Endodermal cell (in vitro differentiated cells): ENCODE data around the gene ZNHIT3. TPM values are rescaled to one million over a fixed set of nuclear protein-coding genes. Genes with fewer than 3 reads are reported as not detected.
A peak's percentile ranks its signal among the peaks of the same experiment; 100 is the strongest.

Source experiments
- DNase-seq: peaks from one replicate; pipeline ENCODE4 v3.0.0-alpha.2; 2017
- H3K27ac ChIP-seq: 2 replicates; pipeline ENCODE4 v1.5.1; 2013; ENCODE audit warnings: mild to moderate bottlenecking, low read depth, low read length, moderate library complexity
- H3K27me3 ChIP-seq: 2 replicates; pipeline ENCODE4 v1.6.1; 2013; ENCODE audit warnings: mild to moderate bottlenecking, low read length, moderate library complexity; ENCODE audit not compliant: insufficient read depth, control insufficient read depth, poor library complexity, severe bottlenecking
- H3K36me3 ChIP-seq: 2 replicates; pipeline ENCODE4 v1.7.0; 2013; ENCODE audit warnings: mild to moderate bottlenecking, low read length, moderate library complexity; ENCODE audit not compliant: control insufficient read depth, insufficient read depth
- H3K4me1 ChIP-seq: one replicate; pipeline ENCODE4 v1.7.0; 2013; ENCODE audit warnings: low read length; ENCODE audit not compliant: control insufficient read depth, insufficient read depth
- H3K4me3 ChIP-seq: 2 replicates; pipeline ENCODE4 v1.5.1; 2013; ENCODE audit warnings: mild to moderate bottlenecking, low read length, moderate library complexity
- H3K9ac ChIP-seq: 2 replicates; pipeline ENCODE4 v1.6.1; 2013; ENCODE audit warnings: mild to moderate bottlenecking, low read length, moderate library complexity; ENCODE audit not compliant: poor library complexity, severe bottlenecking; ENCODE audit errors: extremely low read depth
- H3K9me3 ChIP-seq: 2 replicates; pipeline ENCODE4 v1.6.1; 2013; ENCODE audit warnings: mild to moderate bottlenecking, low read length, moderate library complexity; ENCODE audit not compliant: control insufficient read depth
- H3K27ac Mint-ChIP-seq: 2 replicates; pipeline ENCODE4 v1.8.0; 2020; ENCODE audit warnings: mixed read lengths
- H3K27me3 Mint-ChIP-seq: 2 replicates; pipeline ENCODE4 v1.8.0; 2021; ENCODE audit warnings: mild to moderate bottlenecking, mixed read lengths; ENCODE audit not compliant: insufficient read depth
- H3K36me3 Mint-ChIP-seq: 2 replicates; pipeline ENCODE4 v1.8.0; 2020; ENCODE audit warnings: low read depth, mixed read lengths
- H3K4me1 Mint-ChIP-seq: 2 replicates; pipeline ENCODE4 v1.8.0; 2020; ENCODE audit warnings: mixed read lengths
- H3K4me3 Mint-ChIP-seq: 2 replicates; pipeline ENCODE4 v1.8.0; 2020; ENCODE audit warnings: mild to moderate bottlenecking, moderate library complexity, mixed read lengths
- H3K9me3 Mint-ChIP-seq: 2 replicates; pipeline ENCODE4 v1.8.0; 2020; ENCODE audit warnings: mild to moderate bottlenecking, mixed read lengths
- WGBS, 2 experiments: methylation state at CpG; one replicate each; pipeline versions ENCODE4 v1.1.5 to v1.1.7; 2013; ENCODE audit warnings: missing lambda C conversion rate in 2 of 2, mixed read lengths in 1 of 2; ENCODE audit not compliant: insufficient coverage in 1 of 2, insufficient read length in 1 of 2; 5-methylcytosine and 5-hydroxymethylcytosine counted together
- total RNA-seq, 2 donors: library from RNA; stranded (reverse); fragmentation: NEBNext Ultra II Directional in 1 of 2; extraction: Animal tissue kit (Norgen Biotek cat#: 25700) in 1 of 2; gene quantifications; 2 replicates in 1 of 2; 3 replicates in 1 of 2; pipeline ENCODE4 v1.2.1, GENCODE V29; 2021
- TF ChIP-seq, protein P1 (sequence below): fragments of 200-600 bp; sonication (generic); conservative IDR thresholded peaks from 2 replicates; pipeline ENCODE4 v1.5.0; 2021; ENCODE audit warnings: antibody characterized with exemption, mild to moderate bottlenecking

ZNHIT3 gene
- total RNA-seq, 2 donors from 2014 or later: 59.6 to 67.3 TPM

- Histone ChIP-seq H3K4me1 (no peaks in the 10 kb centered on the region), H3K4me3 (no peak overlapping the region), H3K9me3 (no peaks in the 10 kb centered on the region), H3K36me3 (peaks cover 89% of the 10 kb centered on the region), H3K27me3 (no peaks in the 10 kb centered on the region), H3K9ac (no peak overlapping the region), H3K27ac (no peak overlapping the region)
- peaks cover 2% of the 10 kb centered on the region for H3K4me1 Mint-ChIP-seq
- TF ChIP-seq, protein P1, sequence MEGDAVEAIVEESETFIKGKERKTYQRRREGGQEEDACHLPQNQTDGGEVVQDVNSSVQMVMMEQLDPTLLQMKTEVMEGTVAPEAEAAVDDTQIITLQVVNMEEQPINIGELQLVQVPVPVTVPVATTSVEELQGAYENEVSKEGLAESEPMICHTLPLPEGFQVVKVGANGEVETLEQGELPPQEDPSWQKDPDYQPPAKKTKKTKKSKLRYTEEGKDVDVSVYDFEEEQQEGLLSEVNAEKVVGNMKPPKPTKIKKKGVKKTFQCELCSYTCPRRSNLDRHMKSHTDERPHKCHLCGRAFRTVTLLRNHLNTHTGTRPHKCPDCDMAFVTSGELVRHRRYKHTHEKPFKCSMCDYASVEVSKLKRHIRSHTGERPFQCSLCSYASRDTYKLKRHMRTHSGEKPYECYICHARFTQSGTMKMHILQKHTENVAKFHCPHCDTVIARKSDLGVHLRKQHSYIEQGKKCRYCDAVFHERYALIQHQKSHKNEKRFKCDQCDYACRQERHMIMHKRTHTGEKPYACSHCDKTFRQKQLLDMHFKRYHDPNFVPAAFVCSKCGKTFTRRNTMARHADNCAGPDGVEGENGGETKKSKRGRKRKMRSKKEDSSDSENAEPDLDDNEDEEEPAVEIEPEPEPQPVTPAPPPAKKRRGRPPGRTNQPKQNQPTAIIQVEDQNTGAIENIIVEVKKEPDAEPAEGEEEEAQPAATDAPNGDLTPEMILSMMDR: no peak
- peak; percentile 37 for DNase-seq
- H3K27ac Mint-ChIP-seq: no peak overlapping the region
- no peak overlapping the region for H3K4me3 Mint-ChIP-seq
- H3K36me3 Mint-ChIP-seq: peaks cover 64% of the 10 kb centered on the region
- no peaks in the 10 kb centered on the region for H3K27me3 Mint-ChIP-seq
- H3K9me3 Mint-ChIP-seq: no peaks in the 10 kb centered on the region
- 93 to 96% methylated on average over 2 to 3 of the region's 4 CpGs for WGBS, 2 experiments
Observed at GRCh38 chr17:36515837-36516236, 29.4 kb downstream of the ZNHIT3 start.

DNA sequence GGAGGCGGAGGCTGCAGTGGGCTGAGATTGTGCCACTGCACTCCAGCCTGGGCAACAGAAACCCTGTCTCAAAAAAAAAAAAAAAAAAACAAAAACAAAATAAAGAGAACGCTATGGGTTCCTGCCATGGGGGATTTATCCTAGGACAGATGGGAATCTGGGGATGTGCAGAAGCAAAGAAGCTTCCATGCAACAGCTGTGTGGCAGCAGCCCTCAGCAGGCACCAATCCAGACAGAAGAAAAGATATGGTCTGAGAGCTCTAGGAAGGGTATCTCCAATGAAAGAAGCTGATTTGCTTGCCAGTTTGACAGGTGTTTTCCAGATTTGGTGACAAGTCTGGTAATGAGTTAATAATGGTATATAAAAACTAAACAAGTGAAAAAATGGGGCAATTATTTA is 36.6 kb downstream of the ZNHIT3 start:
- 96 to 100% methylated on average over 1 to 2 of the region's 2 CpGs for WGBS, 2 experiments
- Histone ChIP-seq H3K27ac (no peak overlapping the region), H3K4me1 (no peaks in the 10 kb centered on the region), H3K9ac (no peak overlapping the region), H3K36me3 (peaks cover 89% of the 10 kb centered on the region), H3K9me3 (no peaks in the 10 kb centered on the region), H3K4me3 (no peak overlapping the region), H3K27me3 (no peaks in the 10 kb centered on the region)
- Mint-ChIP-seq H3K9me3 (no peaks in the 10 kb centered on the region), H3K27me3 (no peaks in the 10 kb centered on the region), H3K27ac (no peak overlapping the region), H3K36me3 (peaks cover 71% of the 10 kb centered on the region), H3K4me3 (no peak overlapping the region), H3K4me1 (peaks cover 2% of the 10 kb centered on the region)
- no peak for DNase-seq
- TF ChIP-seq, protein P1: no peak

GRCh38 chr17:36524428-36524876 is 38.0 kb downstream of the ZNHIT3 start:
- peaks cover 67% of the 10 kb centered on the region for H3K36me3 Mint-ChIP-seq
- DNase-seq: no peak
- H3K9me3 ChIP-seq: no peaks in the 10 kb centered on the region
- no peaks in the 10 kb centered on the region for H3K27me3 ChIP-seq
- no peaks in the 10 kb centered on the region for H3K4me1 ChIP-seq
- WGBS, 2 experiments: 95 to 100% methylated on average over 3 to 4 of the region's 4 CpGs
- no peak overlapping the region for H3K4me3 ChIP-seq
- H3K27ac Mint-ChIP-seq: no peak overlapping the region
- no peak overlapping the region for H3K27ac ChIP-seq
- peaks cover 2% of the 10 kb centered on the region for H3K4me1 Mint-ChIP-seq
- TF ChIP-seq, protein P1: no peak
- H3K9ac ChIP-seq: no peak overlapping the region
- peaks cover 91% of the 10 kb centered on the region for H3K36me3 ChIP-seq
- H3K9me3 Mint-ChIP-seq: no peaks in the 10 kb centered on the region
- H3K4me3 Mint-ChIP-seq: no peak overlapping the region
- H3K27me3 Mint-ChIP-seq: no peaks in the 10 kb centered on the region
